Measurements from ENCODE around the gene GMDS. TPM values are rescaled to one million over a fixed set of nuclear protein-coding genes. Genes with fewer than 3 reads are reported as not detected.

GMDS gene
- total and polyA plus RNA-seq, 2 of the 13 experiments (the other 11 are each of a cell fraction or from before 2014, with no cell fraction given), result 64.4 to 112 TPM

DNA sequence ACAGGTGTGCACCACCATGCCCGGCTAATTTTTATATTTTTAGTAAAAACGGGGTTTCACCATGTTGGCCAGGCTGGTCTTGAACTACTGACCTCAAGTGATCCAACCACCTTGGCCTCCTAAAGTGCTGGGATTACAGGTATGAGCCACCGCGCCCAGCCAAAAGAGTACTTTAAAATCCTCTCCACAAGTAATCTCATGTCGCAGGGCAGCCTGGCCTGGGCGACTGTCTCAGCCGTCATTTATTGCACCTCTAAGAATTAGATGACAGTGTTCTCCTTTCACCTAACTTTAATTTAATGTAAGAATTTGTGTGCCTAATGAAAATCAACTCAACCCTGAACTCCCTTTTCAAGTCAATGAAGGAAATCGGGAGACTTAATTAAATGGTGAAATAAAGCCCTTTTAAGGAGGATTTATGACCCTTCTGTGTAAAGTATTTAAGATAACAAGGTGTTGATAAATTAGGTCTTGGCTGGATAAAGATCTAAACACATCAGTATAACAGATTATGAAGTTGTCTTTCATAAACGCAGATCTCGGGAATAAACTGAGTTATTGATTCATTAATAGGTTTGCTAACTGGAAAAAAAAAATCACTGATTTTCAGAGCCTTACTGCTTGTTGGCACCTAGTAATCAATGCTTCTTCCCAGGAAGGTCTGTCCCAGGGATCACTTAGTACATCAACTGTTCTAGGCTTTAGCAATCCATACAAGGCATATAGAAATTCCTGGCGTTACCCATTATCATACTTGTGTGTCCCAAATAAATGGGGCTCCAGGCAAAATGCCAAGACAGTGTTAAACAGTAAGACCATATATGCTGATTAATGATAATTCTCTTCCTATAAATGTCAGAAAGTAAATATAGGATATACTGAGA lies 209.3 kb downstream of the GMDS start:
- intact Hi-C loops (cut with micrococcal nuclease; ENCODE audit: unreplicated experiment) (no loop called here), in situ Hi-C loops (cut with HindIII; ENCODE audit: extremely low pct_ligation_motif_present, low pct_unique_long_range_greater_than_20kb) (no loop called here)
- H4K20me1 ChIP-seq (ENCODE audit: insufficient read depth, low read length), result no peaks in the 10 kb centered on the region
- H3K4me3 ChIP-seq (replicated peaks in 1 of 3; ENCODE audit: insufficient read depth in 1 of 3, low read depth in 2 of 3, low read length in 3 of 3), result no peak overlapping the region
- DNase-seq (ENCODE audit: low spot score) (no peak), FAIRE-seq (no peak), ATAC-seq (no peak)
- no peak for TF ChIP-seq TBX2 (CRISPR knock-in tag; IDR thresholded peaks at IDR 0.05; ENCODE audit: borderline replicate concordance)
- no peak for TF ChIP-seq ZNF614 (CRISPR knock-in tag; IDR thresholded peaks at IDR 0.05; ENCODE audit: borderline replicate concordance)
- no peak for TF ChIP-seq MED8 (CRISPR knock-in tag; IDR thresholded peaks at IDR 0.05; ENCODE audit: insufficient replicate concordance)
- no peak for TF ChIP-seq ERF (CRISPR knock-in tag; IDR thresholded peaks at IDR 0.05)
- no peak for TF ChIP-seq SNRNP70 (IDR thresholded peaks at IDR 0.05; ENCODE audit: low read depth, low read length)
- no peak for TF ChIP-seq SP140L (CRISPR knock-in tag; IDR thresholded peaks at IDR 0.05; ENCODE audit: borderline replicate concordance)
- no peak for TF ChIP-seq ZNF572 (CRISPR knock-in tag; IDR thresholded peaks at IDR 0.05)
- TF ChIP-seq CBFB (CRISPR knock-in tag; IDR thresholded peaks at IDR 0.05), result no peak
- TF ChIP-seq ZNF607 (CRISPR knock-in tag; IDR thresholded peaks at IDR 0.05; ENCODE audit: borderline replicate concordance), result no peak
- no peak for TF ChIP-seq SP5 (CRISPR knock-in tag; IDR thresholded peaks at IDR 0.05; ENCODE audit: borderline replicate concordance, low read depth)
- no peak for TF ChIP-seq ZNF749 (CRISPR knock-in tag; IDR thresholded peaks at IDR 0.05; ENCODE audit: borderline replicate concordance)
- TF ChIP-seq SUZ12 (IDR thresholded peaks at IDR 0.05; ENCODE audit: low read depth, low read length), result no peak
- TF ChIP-seq, protein P1, sequence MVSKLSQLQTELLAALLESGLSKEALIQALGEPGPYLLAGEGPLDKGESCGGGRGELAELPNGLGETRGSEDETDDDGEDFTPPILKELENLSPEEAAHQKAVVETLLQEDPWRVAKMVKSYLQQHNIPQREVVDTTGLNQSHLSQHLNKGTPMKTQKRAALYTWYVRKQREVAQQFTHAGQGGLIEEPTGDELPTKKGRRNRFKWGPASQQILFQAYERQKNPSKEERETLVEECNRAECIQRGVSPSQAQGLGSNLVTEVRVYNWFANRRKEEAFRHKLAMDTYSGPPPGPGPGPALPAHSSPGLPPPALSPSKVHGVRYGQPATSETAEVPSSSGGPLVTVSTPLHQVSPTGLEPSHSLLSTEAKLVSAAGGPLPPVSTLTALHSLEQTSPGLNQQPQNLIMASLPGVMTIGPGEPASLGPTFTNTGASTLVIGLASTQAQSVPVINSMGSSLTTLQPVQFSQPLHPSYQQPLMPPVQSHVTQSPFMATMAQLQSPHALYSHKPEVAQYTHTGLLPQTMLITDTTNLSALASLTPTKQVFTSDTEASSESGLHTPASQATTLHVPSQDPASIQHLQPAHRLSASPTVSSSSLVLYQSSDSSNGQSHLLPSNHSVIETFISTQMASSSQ (IDR thresholded peaks at IDR 0.05; ENCODE audit: low read depth), result no peak
- TF ChIP-seq, protein P1 (CRISPR knock-in tag; IDR thresholded peaks at IDR 0.05; ENCODE audit: borderline replicate concordance), result no peak
- no peak for TF ChIP-seq ZNF12 (CRISPR knock-in tag; IDR thresholded peaks at IDR 0.05)
- TF ChIP-seq ZC3H13 (CRISPR knock-in tag; IDR thresholded peaks at IDR 0.05), result no peak
- TF ChIP-seq PAX8 (CRISPR knock-in tag; IDR thresholded peaks at IDR 0.05; ENCODE audit: borderline replicate concordance), result no peak
- no peak for TF ChIP-seq HIVEP1 (CRISPR knock-in tag; IDR thresholded peaks at IDR 0.05)
- no peak for TF ChIP-seq ATAD3A (CRISPR knock-in tag; IDR thresholded peaks at IDR 0.05)
- TF ChIP-seq, protein P2, sequence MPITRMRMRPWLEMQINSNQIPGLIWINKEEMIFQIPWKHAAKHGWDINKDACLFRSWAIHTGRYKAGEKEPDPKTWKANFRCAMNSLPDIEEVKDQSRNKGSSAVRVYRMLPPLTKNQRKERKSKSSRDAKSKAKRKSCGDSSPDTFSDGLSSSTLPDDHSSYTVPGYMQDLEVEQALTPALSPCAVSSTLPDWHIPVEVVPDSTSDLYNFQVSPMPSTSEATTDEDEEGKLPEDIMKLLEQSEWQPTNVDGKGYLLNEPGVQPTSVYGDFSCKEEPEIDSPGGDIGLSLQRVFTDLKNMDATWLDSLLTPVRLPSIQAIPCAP (CRISPR knock-in tag; IDR thresholded peaks at IDR 0.05; ENCODE audit: low read depth), result no peak
- no peak for TF ChIP-seq ZNF709 (CRISPR knock-in tag; IDR thresholded peaks at IDR 0.05)
- H3K27me3 ChIP-seq (ENCODE audit: control insufficient read depth in 1 of 2, insufficient read depth in 2 of 2, low read length in 2 of 2), result no peaks in the 10 kb centered on the region
- H3K9me3 ChIP-seq (ENCODE audit: low read length), result no peaks in the 10 kb centered on the region
- peaks cover 2% of the 10 kb centered on the region for H3K79me2 ChIP-seq (ENCODE audit: insufficient read depth, low read length)
- 96% methylated on average over 11 of the region's 11 CpGs for WGBS (ENCODE audit: low lambda C conversion rate)
- no peak overlapping the region for H3K9ac ChIP-seq (ENCODE audit: insufficient read depth, low read depth, low read length)
- POLR2A ChIA-PET, result no interaction called here
- H3K4me1 ChIP-seq (ENCODE audit: insufficient read depth, low read length), result peaks cover 17% of the 10 kb centered on the region
- H2AFZ ChIP-seq (ENCODE audit: low read length), result no peak overlapping the region
- CTCF ChIA-PET (ENCODE audit: low intra/inter-chr PET ratio, low total read pairs), result no interaction called here
- H3K36me3 ChIP-seq (replicated peaks in 1 of 2; ENCODE audit: control insufficient read depth in 1 of 2, insufficient read depth in 2 of 2, low read length in 2 of 2), result peaks cover 0 to 14% of the 10 kb centered on the region in 2 experiments; a peak in 2 of 5 replicates
- H3K27ac ChIP-seq (ENCODE audit: extremely low read length, insufficient read depth, low read length), result no peak overlapping the region
- no TSS peak for BruUV-seq (replicated peaks)
- no peak overlapping the region for H3K4me2 ChIP-seq (ENCODE audit: low read depth, low read length)
